GM12892 (cell line): ENCODE results near the gene GAS2L3.

Experiments used
- POLR2A ChIP-seq: IDR thresholded peaks from 2 replicates; pipeline ENCODE4 v1.6.1; 2011; ENCODE audit warnings: low read depth, low read length, control low read depth
- TAF1 ChIP-seq: IDR thresholded peaks from 2 replicates; pipeline ENCODE4 v1.6.1; 2011; ENCODE audit warnings: low read depth, mild to moderate bottlenecking, control low read depth, low read length, borderline replicate concordance

GRCh38 chr12:100661300-100661951, 87.9 kb downstream of the GAS2L3 start:
- TF ChIP-seq POLR2A (no peak), TAF1 (no peak)
